CD8-positive, alpha-beta memory T cell (primary cell): Measurements from ENCODE around the gene KDM3B. TPM values are rescaled to one million over a fixed set of nuclear protein-coding genes. Genes with fewer than 3 reads are reported as not detected.
"Not testable (repeated sequence)": the region's sequence is repeated elsewhere in the genome, so short reads cannot be mapped to it uniquely, and the experiment has no call there.

Experiments used
- CTCF ChIA-PET: fragments of 350-600 bp; sonication (Branson Sonifier 250); formaldehyde crosslinking; loops from one replicate; lab custom pipeline; 2021; ENCODE audit warnings: antibody characterized with exemption; lab: Charles Lee
- POLR2A ChIA-PET: fragments of 350-600 bp; sonication (Branson Sonifier 250); formaldehyde crosslinking; loops from one replicate; lab custom pipeline; 2021; ENCODE audit warnings: antibody characterized with exemption; lab: Charles Lee
- DNase-seq, 5 donors: peaks; one replicate each; pipeline versions ENCODE4 v3.0.0 to v3.0.0-alpha.2; 2020 to 2022; ENCODE audit warnings: mixed read lengths in 1 of 5
- H3K27ac ChIP-seq: one replicate; pipeline ENCODE4 v1.7.0; 2013; ENCODE audit warnings: low read depth, mild to moderate bottlenecking, low read length, moderate library complexity
- H3K27me3 ChIP-seq: 2 replicates; pipeline ENCODE4 v1.7.0; 2013; ENCODE audit warnings: low read length, mild to moderate bottlenecking; ENCODE audit not compliant: insufficient read depth, poor library complexity, severe bottlenecking
- H3K36me3 ChIP-seq: 2 replicates; pipeline ENCODE4 v1.7.0; 2013; ENCODE audit warnings: mild to moderate bottlenecking, low read length, moderate library complexity; ENCODE audit not compliant: insufficient read depth
- H3K4me1 ChIP-seq: 2 replicates; pipeline ENCODE4 v1.7.0; 2013; ENCODE audit warnings: mild to moderate bottlenecking, low read length, moderate library complexity; ENCODE audit not compliant: insufficient read depth
- H3K4me3 ChIP-seq: 2 replicates; pipeline ENCODE4 v1.7.0; 2013; ENCODE audit warnings: mild to moderate bottlenecking, low read length
- H3K9me3 ChIP-seq: 2 replicates; pipeline ENCODE4 v1.7.0; 2013; ENCODE audit warnings: mild to moderate bottlenecking, low read length
- H3K27ac Mint-ChIP-seq, 8 donors: one replicate each; pipeline ENCODE4 v1.8.0; 2020 to 2021; ENCODE audit warnings: mixed read lengths in 8 of 8, mild to moderate bottlenecking in 6 of 8, inconsistent platforms in 3 of 8, moderate library complexity in 3 of 8
- H3K27me3 Mint-ChIP-seq, 2 donors: one replicate each; pipeline ENCODE4 v1.8.0; 2020 to 2021; ENCODE audit warnings: mixed read lengths in 2 of 2, mild to moderate bottlenecking in 1 of 2, moderate library complexity in 1 of 2
- H3K36me3 Mint-ChIP-seq, 3 donors: one replicate each; pipeline ENCODE4 v1.8.0; 2020 to 2021; ENCODE audit warnings: mixed read lengths in 3 of 3, inconsistent platforms in 1 of 3, mild to moderate bottlenecking in 1 of 3
- H3K4me1 Mint-ChIP-seq, 3 donors: one replicate each; pipeline ENCODE4 v1.8.0; 2020 to 2021; ENCODE audit warnings: mixed read lengths in 3 of 3, inconsistent platforms in 1 of 3, mild to moderate bottlenecking in 1 of 3
- H3K4me3 Mint-ChIP-seq, 7 donors: one replicate each; pipeline ENCODE4 v1.8.0; 2020 to 2021; ENCODE audit warnings: mixed read lengths in 7 of 7, mild to moderate bottlenecking in 6 of 7, moderate library complexity in 4 of 7, inconsistent platforms in 2 of 7
- H3K9me3 Mint-ChIP-seq, 5 donors: one replicate each; pipeline ENCODE4 v1.8.0; 2020 to 2022; ENCODE audit warnings: mixed read lengths in 5 of 5, mild to moderate bottlenecking in 3 of 5, moderate library complexity in 2 of 5, inconsistent platforms in 1 of 5
- polyA plus RNA-seq: library from polyadenylated mRNA; unstranded; fragments of 300-500 nt; fragmentation: Illumina TruSeq; gene quantifications from one replicate; pipeline ENCODE4 v1.2.3, GENCODE V29; 2021
- total RNA-seq, 2 experiments: library from RNA; stranded (reverse); gene quantifications; one replicate each; pipeline ENCODE4 v1.2.3, GENCODE V29; 2021

KDM3B gene, protein sequence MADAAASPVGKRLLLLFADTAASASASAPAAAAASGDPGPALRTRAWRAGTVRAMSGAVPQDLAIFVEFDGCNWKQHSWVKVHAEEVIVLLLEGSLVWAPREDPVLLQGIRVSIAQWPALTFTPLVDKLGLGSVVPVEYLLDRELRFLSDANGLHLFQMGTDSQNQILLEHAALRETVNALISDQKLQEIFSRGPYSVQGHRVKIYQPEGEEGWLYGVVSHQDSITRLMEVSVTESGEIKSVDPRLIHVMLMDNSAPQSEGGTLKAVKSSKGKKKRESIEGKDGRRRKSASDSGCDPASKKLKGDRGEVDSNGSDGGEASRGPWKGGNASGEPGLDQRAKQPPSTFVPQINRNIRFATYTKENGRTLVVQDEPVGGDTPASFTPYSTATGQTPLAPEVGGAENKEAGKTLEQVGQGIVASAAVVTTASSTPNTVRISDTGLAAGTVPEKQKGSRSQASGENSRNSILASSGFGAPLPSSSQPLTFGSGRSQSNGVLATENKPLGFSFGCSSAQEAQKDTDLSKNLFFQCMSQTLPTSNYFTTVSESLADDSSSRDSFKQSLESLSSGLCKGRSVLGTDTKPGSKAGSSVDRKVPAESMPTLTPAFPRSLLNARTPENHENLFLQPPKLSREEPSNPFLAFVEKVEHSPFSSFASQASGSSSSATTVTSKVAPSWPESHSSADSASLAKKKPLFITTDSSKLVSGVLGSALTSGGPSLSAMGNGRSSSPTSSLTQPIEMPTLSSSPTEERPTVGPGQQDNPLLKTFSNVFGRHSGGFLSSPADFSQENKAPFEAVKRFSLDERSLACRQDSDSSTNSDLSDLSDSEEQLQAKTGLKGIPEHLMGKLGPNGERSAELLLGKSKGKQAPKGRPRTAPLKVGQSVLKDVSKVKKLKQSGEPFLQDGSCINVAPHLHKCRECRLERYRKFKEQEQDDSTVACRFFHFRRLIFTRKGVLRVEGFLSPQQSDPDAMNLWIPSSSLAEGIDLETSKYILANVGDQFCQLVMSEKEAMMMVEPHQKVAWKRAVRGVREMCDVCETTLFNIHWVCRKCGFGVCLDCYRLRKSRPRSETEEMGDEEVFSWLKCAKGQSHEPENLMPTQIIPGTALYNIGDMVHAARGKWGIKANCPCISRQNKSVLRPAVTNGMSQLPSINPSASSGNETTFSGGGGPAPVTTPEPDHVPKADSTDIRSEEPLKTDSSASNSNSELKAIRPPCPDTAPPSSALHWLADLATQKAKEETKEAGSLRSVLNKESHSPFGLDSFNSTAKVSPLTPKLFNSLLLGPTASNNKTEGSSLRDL (N-terminal part only)
- total RNA-seq: 10 to 100 TPM; 42.4 to 44.7 TPM
- polyA plus RNA-seq: 14.7 TPM

DNA sequence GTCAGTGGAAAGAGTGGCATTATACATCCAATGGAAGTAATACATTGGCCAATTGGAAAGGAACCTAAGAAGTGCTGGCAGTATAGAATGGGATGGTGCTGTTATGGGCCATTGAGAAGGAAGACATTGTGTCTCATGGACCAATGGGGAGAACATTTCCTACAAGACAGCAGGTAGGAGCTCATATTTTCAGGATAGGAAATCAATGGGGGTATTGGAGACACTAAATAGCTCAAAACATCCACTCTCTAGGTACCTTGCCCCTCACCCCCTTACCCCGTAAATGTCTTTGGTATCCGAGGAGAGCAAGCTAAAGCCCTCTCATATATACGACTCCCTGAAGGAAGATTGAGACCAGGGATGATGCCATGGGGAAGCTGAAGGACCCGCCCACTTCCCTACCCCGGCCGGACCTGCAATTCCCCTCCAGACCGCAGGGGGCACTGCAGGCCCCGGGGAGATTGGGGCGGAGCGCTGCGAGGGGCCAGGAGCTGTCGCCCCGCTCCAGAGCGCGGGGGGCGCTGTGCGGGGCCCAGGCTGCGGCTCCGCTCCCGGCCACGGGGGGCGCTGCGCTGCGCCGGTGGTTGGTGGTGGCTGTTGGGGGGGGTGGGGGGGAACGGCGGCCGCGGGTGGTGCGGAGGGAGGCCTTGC lies at the start of gene KDM3B:
Gene KDM3B, plus strand, starts transcription at position 615 of the 651 bp plus-strand sequence. CDS start 111 bp downstream, outside the sequence.
- CTCF ChIA-PET: interaction anchor here (0.5 to 9.9 kb wide), 41 partner anchors 10 to 455 kb away, joined by 3 to 266 read pairs (median 4); partner anchors contain the start of genes CDC23, CDC25C, EGR1 and ETF1
- H3K9me3 Mint-ChIP-seq: peaks cover 0 to 8% (median 0%) of the 10 kb centered on the region in 5 donors

DNA sequence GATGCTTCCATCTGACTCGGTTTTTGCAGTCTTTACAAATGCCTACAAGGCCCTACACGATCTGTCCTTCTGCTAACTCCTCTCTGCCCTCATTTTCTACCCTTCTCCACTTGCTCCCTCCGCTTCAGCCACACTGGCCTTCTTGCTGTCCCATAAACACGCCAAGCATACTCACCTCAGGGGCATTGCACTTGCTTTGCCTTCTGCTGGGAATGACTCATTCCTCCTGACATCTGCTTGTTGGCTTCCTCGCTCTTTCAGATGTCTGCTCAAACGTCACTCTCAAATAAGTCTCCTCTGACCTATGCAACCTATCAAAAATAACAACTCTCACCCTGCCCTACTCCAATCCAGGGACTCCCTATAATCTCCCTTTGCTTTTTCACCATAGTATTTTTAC lies 49.1 kb upstream of the KDM3B start:
- H3K27ac Mint-ChIP-seq: peak overlapping the region in 1 of 8 donors; percentile 8
- Histone ChIP-seq H3K9me3 (no peaks in the 10 kb centered on the region), H3K27ac (no peak overlapping the region), H3K4me3 (no peak overlapping the region), H3K27me3 (no peaks in the 10 kb centered on the region), H3K36me3 (no peaks in the 10 kb centered on the region), H3K4me1 (no peaks in the 10 kb centered on the region)
- no peaks in the 10 kb centered on the region for H3K36me3 Mint-ChIP-seq
- H3K4me1 Mint-ChIP-seq: no peaks in the 10 kb centered on the region
- CTCF ChIA-PET: interaction anchor here (1.5 kb wide), 1 partner anchor 49 kb away, joined by 3 read pairs; the partner anchor contains the start of gene KDM3B
- DNase-seq: no peak
- POLR2A ChIA-PET: no interaction called here
- H3K27me3 Mint-ChIP-seq: no peaks in the 10 kb centered on the region
- H3K9me3 Mint-ChIP-seq: no peaks in the 10 kb centered on the region
- no peak overlapping the region for H3K4me3 Mint-ChIP-seq

More for the DNA sequence above, at the start of gene KDM3B:
- Histone ChIP-seq H3K4me1 (peaks cover 25% of the 10 kb centered on the region), H3K4me3 (peak within 1 kb of the TSS; percentile 84), H3K27ac (peak within 1 kb of the TSS; percentile 88), H3K9me3 (peaks cover 5% of the 10 kb centered on the region), H3K36me3 (peaks cover 3% of the 10 kb centered on the region), H3K27me3 (no peaks in the 10 kb centered on the region)
- H3K27ac Mint-ChIP-seq: peak within 1 kb of the TSS; percentile 91 to 99 (median 96)
- H3K4me1 Mint-ChIP-seq: peaks cover 48 to 56% (median 52%) of the 10 kb centered on the region in 3 donors
- peak; percentile 84 to 96 (median 93) for DNase-seq
- H3K4me3 Mint-ChIP-seq: peak within 1 kb of the TSS; percentile 90 to 100 (median 96)
- peaks cover 0 to 12% of the 10 kb centered on the region in 2 donors for H3K27me3 Mint-ChIP-seq
- POLR2A ChIA-PET: interaction anchor here (0.6 to 7.3 kb wide), 10 partner anchors 13 to 942 kb away, joined by 3 to 120 read pairs (median 5); partner anchors contain the start of genes BRD8, CDC23, CDC25C and EGR1
- H3K36me3 Mint-ChIP-seq: peaks cover 0 to 28% (median 3%) of the 10 kb centered on the region in 3 donors

DNA sequence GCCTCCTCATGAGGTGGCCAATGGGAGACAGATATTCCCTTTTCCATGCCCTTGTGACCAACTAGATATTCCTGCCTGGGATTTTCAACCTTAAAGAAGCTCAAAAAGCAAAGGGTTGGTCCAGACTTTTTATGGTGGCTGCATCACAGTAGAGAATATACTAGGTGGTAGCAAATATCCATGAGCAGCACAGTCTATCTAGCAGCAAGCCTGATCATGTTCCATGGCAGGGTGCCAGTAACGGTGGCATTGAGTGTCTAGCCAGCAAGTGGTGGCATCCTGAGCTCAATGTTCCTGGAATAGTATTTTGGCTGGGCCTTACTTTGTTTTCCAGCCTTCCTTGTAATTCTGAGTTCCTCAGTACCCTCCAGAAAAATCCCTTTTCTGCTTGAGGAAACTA lies 46.7 kb upstream of the KDM3B start:
- Mint-ChIP-seq H3K27ac (peak overlapping the region in 1 of 8 donors; percentile 39), H3K4me3 (no peak overlapping the region), H3K27me3 (no peaks in the 10 kb centered on the region), H3K4me1 (no peaks in the 10 kb centered on the region), H3K9me3 (no peaks in the 10 kb centered on the region), H3K36me3 (no peaks in the 10 kb centered on the region)
- no peak for DNase-seq
- Histone ChIP-seq H3K27me3 (no peaks in the 10 kb centered on the region), H3K4me1 (no peaks in the 10 kb centered on the region), H3K36me3 (no peaks in the 10 kb centered on the region), H3K9me3 (no peaks in the 10 kb centered on the region), H3K27ac (no peak overlapping the region), H3K4me3 (no peak overlapping the region)
- POLR2A ChIA-PET: no interaction called here
- CTCF ChIA-PET: no interaction called here

DNA sequence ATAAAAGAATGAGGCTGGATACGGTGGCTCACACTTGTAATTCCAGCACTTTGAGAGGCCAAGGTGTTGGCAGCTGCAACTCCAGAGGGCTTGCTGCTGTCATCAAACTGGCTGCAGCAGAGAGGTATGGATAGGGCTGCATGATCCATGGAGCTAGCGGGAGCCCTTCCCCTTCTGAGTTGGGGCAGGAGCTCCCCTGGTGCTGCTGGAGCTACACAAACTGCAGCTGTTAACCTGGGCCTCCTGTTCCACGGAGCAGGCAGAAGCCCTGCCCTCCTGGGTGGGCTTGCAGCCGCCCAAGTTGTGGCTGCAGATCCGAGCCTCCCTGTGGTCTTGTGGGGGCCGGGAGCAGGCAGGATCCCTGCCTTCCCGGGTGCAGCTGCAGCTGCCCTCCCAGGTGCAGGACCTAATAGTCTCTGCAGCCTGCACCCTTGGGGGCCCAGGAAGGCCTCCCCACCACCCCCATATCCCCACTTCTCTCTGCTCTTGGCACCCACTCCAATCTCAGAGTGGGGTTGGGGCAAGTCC lies 36.7 kb upstream of the KDM3B start:
- no peak overlapping the region for H3K27ac Mint-ChIP-seq
- Histone ChIP-seq H3K9me3 (no peaks in the 10 kb centered on the region), H3K27me3 (no peaks in the 10 kb centered on the region), H3K27ac (no peak overlapping the region), H3K36me3 (no peaks in the 10 kb centered on the region), H3K4me1 (no peaks in the 10 kb centered on the region), H3K4me3 (no peak overlapping the region)
- H3K4me1 Mint-ChIP-seq: no peaks in the 10 kb centered on the region
- H3K4me3 Mint-ChIP-seq: no peak overlapping the region
- DNase-seq: no peak
- no peaks in the 10 kb centered on the region for H3K36me3 Mint-ChIP-seq
- ChIA-PET POLR2A (interaction anchor here (0.5 kb wide), 1 partner anchor 72 kb away, joined by 7 read pairs; no protein-coding TSS in a partner anchor), CTCF (no interaction called here)
- H3K27me3 Mint-ChIP-seq: no peaks in the 10 kb centered on the region
- H3K9me3 Mint-ChIP-seq: no peaks in the 10 kb centered on the region

DNA sequence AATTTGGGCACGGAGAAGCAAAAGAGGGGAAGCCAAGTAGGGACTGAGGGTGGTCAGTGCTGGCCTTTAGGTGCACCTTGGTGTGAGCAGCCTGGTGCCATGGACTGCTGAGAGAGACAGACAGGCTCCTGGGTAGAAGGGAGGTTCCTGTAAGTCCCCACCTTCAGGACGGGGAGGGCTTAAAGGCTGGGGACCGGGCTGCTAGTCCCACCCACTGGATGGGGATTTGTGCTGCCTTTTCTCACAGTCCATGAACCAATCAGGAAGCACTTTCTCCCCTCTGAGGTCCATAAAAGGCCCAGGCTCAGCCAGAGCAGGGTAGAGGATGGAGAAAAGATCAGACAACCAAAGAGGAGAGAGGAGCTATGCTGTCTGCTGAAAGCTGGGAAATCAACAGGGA lies 36.1 kb upstream of the KDM3B start:
- CTCF ChIA-PET: no interaction called here
- Mint-ChIP-seq H3K4me3 (no peak overlapping the region), H3K36me3 (no peaks in the 10 kb centered on the region), H3K4me1 (no peaks in the 10 kb centered on the region), H3K27me3 (no peaks in the 10 kb centered on the region), H3K27ac (no peak overlapping the region), H3K9me3 (no peaks in the 10 kb centered on the region)
- no peak for DNase-seq
- Histone ChIP-seq H3K9me3 (no peaks in the 10 kb centered on the region), H3K36me3 (no peaks in the 10 kb centered on the region), H3K27ac (no peak overlapping the region), H3K4me3 (no peak overlapping the region), H3K27me3 (no peaks in the 10 kb centered on the region), H3K4me1 (no peaks in the 10 kb centered on the region)
- POLR2A ChIA-PET: no interaction called here

DNA sequence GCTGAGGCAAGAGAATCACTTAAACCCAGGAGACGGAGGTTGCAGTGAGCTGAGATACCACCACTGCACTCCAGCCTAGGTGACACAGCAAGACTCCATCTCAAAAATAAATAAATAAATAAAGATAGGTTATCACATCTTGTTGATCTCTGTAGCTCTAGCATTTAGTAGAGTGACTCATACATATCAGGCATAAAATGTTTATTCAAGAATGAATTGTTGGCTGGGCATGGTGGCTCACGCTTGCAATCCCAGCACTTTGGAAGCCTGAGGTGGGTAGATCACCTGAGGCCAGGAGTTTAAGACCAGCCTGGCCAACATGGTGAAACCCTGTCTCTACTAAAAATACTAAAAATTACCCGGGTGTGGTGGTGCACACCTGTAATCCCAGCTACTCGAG lies 34.3 kb upstream of the KDM3B start:
- H3K36me3 ChIP-seq, H3K4me1 Mint-ChIP-seq, DNase-seq, H3K36me3 Mint-ChIP-seq, H3K27ac Mint-ChIP-seq, H3K4me1 ChIP-seq, H3K4me3 ChIP-seq, H3K4me3 Mint-ChIP-seq, H3K9me3 Mint-ChIP-seq, H3K27me3 ChIP-seq, H3K27me3 Mint-ChIP-seq, H3K27ac ChIP-seq, H3K9me3 ChIP-seq, CTCF ChIA-PET: not testable (repeated sequence)
- POLR2A ChIA-PET: interaction anchor here (0.6 kb wide), 1 partner anchor 84 kb away, joined by 4 read pairs; no protein-coding TSS in a partner anchor
